Endothelial cell of umbilical vein (primary cell): ENCODE results near the gene MDH2. TPM values are rescaled to one million over a fixed set of nuclear protein-coding genes. Genes with fewer than 3 reads are reported as not detected.

Experiments
- BruUV-seq: library from RNA; stranded (reverse); fragments of 400-500 nt; replicated peaks from 2 replicates; lab custom pipeline; 2021; lab: Mats Ljungman, UMichigan
- CTCF ChIA-PET: fragments of 300-600, 350-600 bp; sonication (Branson Sonifier 250); formaldehyde crosslinking; loops from one replicate; lab custom pipeline; 2021; ENCODE audit warnings: antibody characterized with exemption, inconsistent platforms; lab: Charles Lee
- POLR2A ChIA-PET: fragments of 300-600, 350-600 bp; sonication (Branson Sonifier 250); formaldehyde crosslinking; loops from one replicate; lab custom pipeline; 2021; ENCODE audit warnings: antibody characterized with exemption, inconsistent platforms; lab: Charles Lee
- DNase-seq: peaks from one replicate; pipeline ENCODE4 v3.0.0-alpha.2; 2011; ENCODE audit warnings: low read depth, low spot score
- FAIRE-seq: peaks from 2 replicates; lab custom pipeline; 2011; peaks lifted over from hg19 to GRCh38; lab: Jason Lieb, UNC
- H2AFZ ChIP-seq: 2 replicates; pipeline ENCODE4 v1.6.0; 2012; ENCODE audit warnings: low read depth, low read length, control low read depth, inconsistent platforms
- H3K27ac ChIP-seq: 2 replicates; pipeline ENCODE4 v1.5.1; 2011; ENCODE audit warnings: low read depth, mild to moderate bottlenecking, control low read depth, low read length, moderate library complexity; ENCODE audit not compliant: insufficient read depth
- H3K27me3 ChIP-seq, 2 experiments: 2 replicates each; pipeline versions ENCODE4 v1.6.0 to v1.6.1; 2011; ENCODE audit warnings: low read length in 2 of 2, mixed read lengths in 1 of 2; ENCODE audit not compliant: control insufficient read depth in 2 of 2, insufficient read depth in 2 of 2
- H3K36me3 ChIP-seq, 2 experiments: 2 replicates in 1 of 2; 3 replicates in 1 of 2; pipeline ENCODE4 v1.5.1; 2011; ENCODE audit warnings: low read length in 2 of 2, mild to moderate bottlenecking in 1 of 2, moderate library complexity in 1 of 2; ENCODE audit not compliant: control insufficient read depth in 2 of 2, insufficient read depth in 2 of 2; ENCODE audit errors: extremely low read depth in 1 of 2
- H3K4me1 ChIP-seq: 3 replicates; pipeline ENCODE4 v1.5.1; 2011; ENCODE audit warnings: mild to moderate bottlenecking, low read length; ENCODE audit not compliant: control insufficient read depth, insufficient read depth; ENCODE audit errors: extremely low read depth
- H3K4me2 ChIP-seq: 2 replicates; pipeline ENCODE4 v1.6.1; 2011; ENCODE audit warnings: low read length, control low read depth, mixed read lengths; ENCODE audit not compliant: insufficient read depth
- H3K4me3 ChIP-seq, 3 experiments: fragments of 200-600 bp in 1 of 3; sonication (generic), shearing (Covaris generic) in 1 of 3; replicated peaks in 1 of 3; 2 replicates each; pipeline ENCODE4 v1.5.1; 2011 to 2016; ENCODE audit warnings: control low read depth in 3 of 3, low read length in 3 of 3, mild to moderate bottlenecking in 2 of 3, inconsistent platforms in 1 of 3, low read depth in 1 of 3, moderate library complexity in 1 of 3; ENCODE audit not compliant: insufficient read depth in 1 of 3
- H3K79me2 ChIP-seq: 2 replicates; pipeline ENCODE4 v1.6.0; 2012; ENCODE audit warnings: low read length, inconsistent platforms; ENCODE audit not compliant: control insufficient read depth, insufficient read depth
- H3K9ac ChIP-seq: replicated peaks from 2 replicates; pipeline ENCODE3; 2011; ENCODE audit warnings: low read length, control low read depth; ENCODE audit not compliant: insufficient read depth; ENCODE audit errors: extremely low read depth
- H3K9me1 ChIP-seq: replicated peaks from 3 replicates; pipeline ENCODE4 v1.6.0; 2011; ENCODE audit warnings: mild to moderate bottlenecking, low read length; ENCODE audit not compliant: control insufficient read depth, insufficient read depth; ENCODE audit errors: extremely low read depth
- H3K9me3 ChIP-seq: replicated peaks from 2 replicates; pipeline ENCODE4 v1.5.1; 2012; ENCODE audit warnings: low read length, inconsistent platforms; ENCODE audit not compliant: control insufficient read depth, insufficient read depth
- H4K20me1 ChIP-seq: replicated peaks from 2 replicates; pipeline ENCODE3; 2011; ENCODE audit warnings: mild to moderate bottlenecking, low read length; ENCODE audit not compliant: control insufficient read depth, insufficient read depth; ENCODE audit errors: extremely low read depth
- EZH2 ChIP-seq: IDR thresholded peaks from 2 replicates; pipeline ENCODE4 v1.6.1; 2012; ENCODE audit warnings: borderline replicate concordance, low read depth, mild to moderate bottlenecking, moderate library complexity, low read length, inconsistent platforms; ENCODE audit not compliant: severe bottlenecking
- GATA2 ChIP-seq: IDR thresholded peaks from 2 replicates; pipeline ENCODE4 v1.7.0; 2011; ENCODE audit warnings: low read depth, mild to moderate bottlenecking, moderate library complexity, mixed read lengths, low read length; ENCODE audit not compliant: insufficient read length, insufficient read depth
- JUN ChIP-seq: IDR thresholded peaks from 2 replicates; pipeline ENCODE4 v1.6.1; 2011; ENCODE audit warnings: borderline replicate concordance, low read depth; ENCODE audit not compliant: insufficient read length, insufficient read depth
- POLR2A ChIP-seq: IDR thresholded peaks from 2 replicates; pipeline ENCODE4 v1.6.1; 2012; ENCODE audit warnings: low read depth, mild to moderate bottlenecking, control low read depth, low read length
- POLR2AphosphoS5 ChIP-seq: IDR thresholded peaks from 2 replicates; pipeline ENCODE4 v1.6.1; 2012; ENCODE audit warnings: low read depth, mild to moderate bottlenecking, control low read depth, low read length, moderate library complexity; ENCODE audit not compliant: insufficient read depth
- dilution Hi-C: fragments of 300-500 bp; cut with MboI; formaldehyde crosslinking; loops from one replicate; pipeline ENCODE4 v1.15.0; 2019; ENCODE audit warnings: low sequenced_read_pairs; ENCODE audit not compliant: extremely low pct_ligation_motif_present
- intact Hi-C: fragments of 100-400 bp; cut with micrococcal nuclease; formaldehyde crosslinking; loops from one replicate; pipeline ENCODE4 v1.10.0; 2022
- polyA plus RNA-seq, 4 experiments: library from polyadenylated mRNA; depleted of rRNA in 3 of 4; stranded (reverse) in 3 of 4; unstranded in 1 of 4; fragments of >200 nt; gene quantifications; 2 replicates each; pipeline versions ENCODE4 v1.2.1 to v1.2.3, GENCODE V29; 2011 to 2012; ENCODE audit warnings: missing spikeins in 1 of 4
- total RNA-seq: library from RNA; stranded (reverse); gene quantifications from 2 replicates; pipeline ENCODE4 v1.2.3, GENCODE V29; 2021
- TF ChIP-seq, protein P1 (sequence below): IDR thresholded peaks from 2 replicates; pipeline ENCODE4 v1.6.1; 2011; ENCODE audit not compliant: insufficient read depth, insufficient read length
- TF ChIP-seq, protein P2 (sequence below), 2 donors: IDR thresholded peaks; 1 replicate in 1 of 2; 2 replicates in 1 of 2; pipeline ENCODE4 v1.5.1; 2011; ENCODE audit warnings: low read length in 2 of 2, mild to moderate bottlenecking in 2 of 2, moderate library complexity in 2 of 2, control low read depth in 1 of 2, inconsistent platforms in 1 of 2, low read depth in 1 of 2; ENCODE audit not compliant: insufficient read depth in 1 of 2; ENCODE audit errors: extremely low read depth in 1 of 2

MDH2 gene
- total and polyA plus RNA-seq, 2 donors (not counting 3 experiments of a cell fraction or from before 2014, with no cell fraction given), result 123 to 175 TPM

DNA sequence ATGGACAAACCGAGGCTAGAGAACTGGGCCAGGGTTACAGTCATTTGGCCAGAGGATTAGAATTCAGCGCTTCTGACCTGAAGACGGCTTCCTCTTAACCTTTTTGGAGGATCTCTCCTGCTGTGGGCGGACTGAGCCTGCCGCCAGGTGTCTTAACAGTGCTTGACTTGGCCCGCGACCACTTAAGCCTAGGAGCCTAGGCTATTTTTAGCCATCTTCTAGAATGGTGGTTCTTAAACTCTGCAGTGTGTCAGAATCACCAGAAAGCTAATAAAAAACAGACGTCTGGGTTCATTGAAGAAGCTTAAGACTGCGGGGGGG lies 722 bp downstream of the MDH2 start:
- Histone ChIP-seq H3K27me3 (no peaks in the 10 kb centered on the region), H4K20me1 (no peaks in the 10 kb centered on the region), H3K4me2 (peak overlapping the region; percentile 93), H3K27ac (peak overlapping the region; percentile 63), H3K9ac (peak overlapping the region; percentile 96), H3K79me2 (peaks cover 62% of the 10 kb centered on the region), H3K4me1 (peaks cover 4% of the 10 kb centered on the region), H3K4me3 (peak overlapping the region; percentile 79 to 98 (median 94)), H3K9me1 (no peaks in the 10 kb centered on the region), H3K36me3 (peaks cover 0 to 2% of the 10 kb centered on the region in 2 experiments), H3K9me3 (no peaks in the 10 kb centered on the region), H2AFZ (peak overlapping the region; percentile 13)
- TF ChIP-seq EZH2 (no peak), POLR2A (no peak)
- TF ChIP-seq, protein P1, sequence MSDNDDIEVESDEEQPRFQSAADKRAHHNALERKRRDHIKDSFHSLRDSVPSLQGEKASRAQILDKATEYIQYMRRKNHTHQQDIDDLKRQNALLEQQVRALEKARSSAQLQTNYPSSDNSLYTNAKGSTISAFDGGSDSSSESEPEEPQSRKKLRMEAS, result no peak
- TF ChIP-seq, protein P2, sequence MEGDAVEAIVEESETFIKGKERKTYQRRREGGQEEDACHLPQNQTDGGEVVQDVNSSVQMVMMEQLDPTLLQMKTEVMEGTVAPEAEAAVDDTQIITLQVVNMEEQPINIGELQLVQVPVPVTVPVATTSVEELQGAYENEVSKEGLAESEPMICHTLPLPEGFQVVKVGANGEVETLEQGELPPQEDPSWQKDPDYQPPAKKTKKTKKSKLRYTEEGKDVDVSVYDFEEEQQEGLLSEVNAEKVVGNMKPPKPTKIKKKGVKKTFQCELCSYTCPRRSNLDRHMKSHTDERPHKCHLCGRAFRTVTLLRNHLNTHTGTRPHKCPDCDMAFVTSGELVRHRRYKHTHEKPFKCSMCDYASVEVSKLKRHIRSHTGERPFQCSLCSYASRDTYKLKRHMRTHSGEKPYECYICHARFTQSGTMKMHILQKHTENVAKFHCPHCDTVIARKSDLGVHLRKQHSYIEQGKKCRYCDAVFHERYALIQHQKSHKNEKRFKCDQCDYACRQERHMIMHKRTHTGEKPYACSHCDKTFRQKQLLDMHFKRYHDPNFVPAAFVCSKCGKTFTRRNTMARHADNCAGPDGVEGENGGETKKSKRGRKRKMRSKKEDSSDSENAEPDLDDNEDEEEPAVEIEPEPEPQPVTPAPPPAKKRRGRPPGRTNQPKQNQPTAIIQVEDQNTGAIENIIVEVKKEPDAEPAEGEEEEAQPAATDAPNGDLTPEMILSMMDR (IDR thresholded peaks at IDR 0.05; ENCODE audit: extremely low read depth in 1 of 2, insufficient read depth in 1 of 2, low read depth in 1 of 2, low read length in 2 of 2), result peak in 1 of 2 donors; percentile 25
- ChIA-PET POLR2A (no interaction called here), CTCF (interaction anchor here (0.6 to 1.8 kb wide), 6 partner anchors 28 to 266 kb away, joined by 3 to 8 read pairs (median 4); no protein-coding TSS in a partner anchor)
- intact Hi-C loops (loop anchor here (1.0 to 2.0 kb wide), 4 partner anchors 38 to 266 kb away; no protein-coding TSS in a partner anchor), dilution Hi-C loops (no loop called here)
- BruUV-seq, result no TSS peak
- FAIRE-seq, result no peak
- no peak for DNase-seq

DNA sequence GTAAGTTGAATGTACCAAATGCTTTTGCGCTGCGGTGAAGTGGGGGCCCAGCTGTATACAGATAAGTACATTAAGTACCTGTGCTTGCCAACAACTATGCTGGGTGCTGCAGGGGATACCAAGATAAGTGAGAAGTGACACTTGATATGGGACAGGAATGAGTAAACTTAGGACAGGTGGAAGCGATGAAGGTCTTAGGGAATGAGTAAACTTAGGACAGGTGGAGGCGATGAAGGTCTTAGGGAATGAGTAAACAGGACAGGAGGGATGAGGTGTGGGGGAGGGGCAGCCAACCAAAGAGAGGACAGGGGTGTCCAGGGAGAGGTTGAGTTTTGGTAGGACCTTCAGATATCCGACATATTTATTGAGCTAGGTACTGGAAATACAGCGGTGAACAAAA lies 1.4 kb downstream of the MDH2 start:
- CTCF ChIA-PET, result interaction anchor here (1.8 kb wide), 2 partner anchors 29 to 79 kb away, joined by 6 to 8 read pairs; no protein-coding TSS in a partner anchor
- intact Hi-C loops (loop anchor here (2.0 kb wide), 1 partner anchor 38 kb away; no protein-coding TSS in a partner anchor), dilution Hi-C loops (no loop called here)
- H3K9me3 ChIP-seq, result no peaks in the 10 kb centered on the region
- no TSS peak for BruUV-seq
- TF ChIP-seq POLR2AphosphoS5 (no peak), JUN (no peak), GATA2 (no peak)
- TF ChIP-seq, protein P2 (IDR thresholded peaks at IDR 0.05; ENCODE audit: extremely low read depth in 1 of 2, insufficient read depth in 1 of 2, low read depth in 1 of 2, low read length in 2 of 2), result no peak
- TF ChIP-seq, protein P1, result no peak
- H3K9me1 ChIP-seq, result no peaks in the 10 kb centered on the region
- peak overlapping the region in 1 of 3 experiments; percentile 94 for H3K4me3 ChIP-seq
- peaks cover 4% of the 10 kb centered on the region for H3K4me1 ChIP-seq
- H3K36me3 ChIP-seq, result peaks cover 0 to 2% of the 10 kb centered on the region in 2 experiments
- no peak overlapping the region for H3K27ac ChIP-seq
- H2AFZ ChIP-seq, result no peak overlapping the region
- H4K20me1 ChIP-seq, result no peaks in the 10 kb centered on the region
- no peak overlapping the region for H3K9ac ChIP-seq
- FAIRE-seq (no peak), DNase-seq (no peak)
- peaks cover 68% of the 10 kb centered on the region for H3K79me2 ChIP-seq
- H3K27me3 ChIP-seq, result no peaks in the 10 kb centered on the region
- H3K4me2 ChIP-seq, result peak overlapping the region; percentile 93
- POLR2A ChIA-PET, result no interaction called here
